GM19452 (cell line): ENCODE data around the gene FBLN1.

Experiments
- ATAC-seq: cut with Tn5 transposase; IDR thresholded peaks from one replicate; pipeline ENCODE4 v1.9.1; 2021; ENCODE audit not compliant: unreplicated experiment

The FBLN1 gene

GRCh38 chr22:45503050-45503815 lies 550 bp downstream of the FBLN1 start:
- ATAC-seq, result no peak

GRCh38 chr22:45503816-45504372 lies 1.2 kb downstream of the FBLN1 start:
- no peak for ATAC-seq

GRCh38 chr22:45504373-45505341 lies 2.0 kb downstream of the FBLN1 start:
- no peak for ATAC-seq

- ATAC-seq, result no peak
Measured at GRCh38 chr22:45505991-45506747, 3.5 kb downstream of the FBLN1 start.

GRCh38 chr22:45506816-45507360 lies 4.2 kb downstream of the FBLN1 start:
- no peak for ATAC-seq

GRCh38 chr22:45507798-45508197 lies 5.1 kb downstream of the FBLN1 start:
- ATAC-seq, result no peak

- ATAC-seq, result no peak
Measured at GRCh38 chr22:45508814-45509213, 6.1 kb downstream of the FBLN1 start.

GRCh38 chr22:45510376-45511232 lies 7.9 kb downstream of the FBLN1 start:
- ATAC-seq, result no peak

- no peak for ATAC-seq
Measured at GRCh38 chr22:45511847-45512261, 9.2 kb downstream of the FBLN1 start.

GRCh38 chr22:45512363-45512762 lies 9.7 kb downstream of the FBLN1 start:
- ATAC-seq, result no peak

- no peak for ATAC-seq
Measured at GRCh38 chr22:45515676-45516075, 13.0 kb downstream of the FBLN1 start.

GRCh38 chr22:45516163-45516562 lies 13.5 kb downstream of the FBLN1 start:
- no peak for ATAC-seq

GRCh38 chr22:45516923-45517675 lies 14.4 kb downstream of the FBLN1 start:
- ATAC-seq, result no peak

- ATAC-seq, result no peak
Measured at GRCh38 chr22:45518136-45518535, 15.5 kb downstream of the FBLN1 start.

GRCh38 chr22:45518580-45518991 lies 15.9 kb downstream of the FBLN1 start:
- no peak for ATAC-seq

GRCh38 chr22:45521178-45521577 lies 18.5 kb downstream of the FBLN1 start:
- ATAC-seq, result no peak

- ATAC-seq, result no peak
Measured at GRCh38 chr22:45522462-45522861, 19.8 kb downstream of the FBLN1 start.

GRCh38 chr22:45524157-45524556 lies 21.5 kb downstream of the FBLN1 start:
- no peak for ATAC-seq

- ATAC-seq, result no peak
Measured at GRCh38 chr22:45524966-45525365, 22.3 kb downstream of the FBLN1 start.
